HG03045 (cell line): Measurements from ENCODE around the gene CROT.
A peak's percentile ranks its signal among the peaks of the same experiment; 100 is the strongest.

ENCODE experiments used
- ATAC-seq: cut with Tn5 transposase; IDR thresholded peaks from one replicate; pipeline ENCODE4 v1.9.1; 2021; ENCODE audit warnings: mild to moderate bottlenecking, moderate library complexity; ENCODE audit not compliant: unreplicated experiment

The CROT gene

DNA sequence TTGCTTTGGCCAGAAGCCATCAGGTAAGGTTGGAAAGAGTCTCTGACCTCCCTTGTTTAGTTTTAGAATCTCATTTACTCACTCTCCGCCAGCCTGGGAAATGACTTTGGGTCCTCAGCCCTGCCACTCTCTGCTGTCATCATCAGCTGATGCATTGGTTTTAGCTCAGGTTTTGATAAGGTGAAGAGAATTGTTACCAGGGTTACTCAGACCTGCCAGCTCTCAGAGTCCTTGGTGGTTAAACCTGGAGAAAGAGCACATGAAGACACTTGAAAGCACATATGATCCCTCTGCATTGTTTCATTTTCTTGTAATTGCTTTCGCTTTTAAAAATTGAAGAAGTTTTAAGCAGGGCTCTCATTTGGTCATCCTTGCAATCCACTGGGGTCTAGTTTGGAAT lies 4.0 kb upstream of the CROT start:
- no peak for ATAC-seq

DNA sequence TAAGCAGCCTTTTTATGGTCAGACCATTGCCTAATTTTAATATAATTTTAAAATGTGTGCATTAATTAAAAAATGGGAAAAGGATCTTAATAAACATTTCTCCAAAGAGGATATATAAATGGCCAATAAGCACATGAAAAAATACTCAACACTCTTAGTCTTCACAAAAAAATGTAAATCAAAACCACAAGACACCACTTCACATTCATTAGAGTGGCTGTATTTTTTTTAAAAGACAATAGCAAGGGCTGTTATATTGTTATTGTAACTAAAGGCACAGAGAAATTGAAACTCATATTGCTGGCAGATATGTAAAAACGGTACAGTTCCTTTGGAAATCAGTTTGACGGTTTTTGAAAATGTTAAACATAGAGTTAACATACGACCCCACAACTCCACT lies 3.2 kb upstream of the CROT start:
- no peak for ATAC-seq

DNA sequence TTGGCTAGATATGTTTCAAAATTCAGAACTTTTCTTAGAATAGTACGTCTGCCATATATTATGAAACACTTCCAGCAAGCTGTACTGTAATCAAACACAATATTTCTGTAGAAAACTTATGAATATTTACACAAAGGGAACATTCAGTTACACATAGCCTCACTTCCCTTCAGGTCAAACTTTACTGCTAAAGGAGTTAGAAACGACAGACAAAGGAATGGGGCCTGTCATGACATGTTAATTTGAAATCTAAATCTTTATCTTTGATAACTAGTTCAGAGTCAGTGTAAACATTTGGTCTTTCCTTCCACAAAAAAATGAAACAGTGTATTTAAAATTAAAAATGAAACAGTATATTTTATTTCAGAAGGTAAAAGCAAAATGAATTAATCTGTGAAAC lies 1.0 kb upstream of the CROT start:
- no peak for ATAC-seq

DNA sequence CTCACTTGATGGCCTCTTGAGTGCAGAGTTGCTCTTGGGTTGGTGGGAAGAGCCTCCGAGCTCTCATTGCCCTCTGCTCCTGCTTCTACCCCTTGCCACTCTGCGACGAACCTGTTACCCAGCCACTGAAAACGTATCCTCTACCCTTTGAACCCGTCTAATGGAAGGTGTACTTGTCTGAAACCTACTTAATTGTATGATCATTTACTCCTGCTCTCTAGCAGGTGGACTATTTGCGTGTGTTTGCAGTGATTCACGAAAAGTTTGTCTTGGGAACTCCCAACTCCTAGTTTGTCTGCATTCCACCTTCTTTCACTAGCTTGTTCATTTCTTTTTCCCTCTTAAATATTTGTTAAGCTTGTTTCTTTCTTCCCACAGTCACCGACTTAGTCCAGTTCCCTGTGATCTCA lies 503 bp downstream of the CROT start:
- peak; percentile 2 for ATAC-seq

DNA sequence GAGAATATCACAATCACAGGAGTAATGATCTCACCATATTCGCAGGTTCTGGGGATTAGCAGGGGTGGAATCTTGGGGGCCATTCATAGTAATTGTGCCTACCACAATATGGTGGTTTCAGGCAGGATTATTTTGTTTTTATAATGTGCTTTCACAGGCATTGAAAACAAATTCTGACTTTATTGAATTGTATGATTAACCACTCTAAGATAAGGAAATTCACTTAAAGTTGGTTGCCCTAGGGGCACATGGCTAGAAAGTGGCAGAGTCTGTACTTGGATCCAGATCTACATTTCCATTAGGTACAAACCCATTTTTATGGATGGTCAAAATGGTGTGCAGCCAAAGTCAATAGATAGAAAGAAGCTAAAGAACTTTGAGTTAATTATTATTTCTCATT lies 1.7 kb downstream of the CROT start:
- ATAC-seq: no peak

DNA sequence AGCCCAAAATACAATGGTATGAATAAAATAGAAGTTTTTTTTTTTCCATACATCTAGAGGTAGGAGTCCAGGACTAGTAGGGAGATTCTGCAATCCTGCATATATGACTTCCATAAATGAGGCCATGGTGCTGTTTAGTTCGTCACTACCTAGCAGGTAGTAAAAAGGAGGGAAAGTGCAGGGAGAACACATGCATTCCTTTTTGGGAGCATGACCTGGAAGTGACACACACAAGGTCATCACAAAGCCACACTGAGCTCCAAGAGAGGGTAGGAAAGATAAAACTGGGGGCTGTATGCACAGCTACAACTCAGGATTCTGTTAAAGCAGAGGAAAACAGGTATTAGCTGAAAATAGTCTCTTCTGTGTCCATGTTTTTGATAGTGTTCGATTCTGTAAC lies 2.2 kb downstream of the CROT start:
- no peak for ATAC-seq

DNA sequence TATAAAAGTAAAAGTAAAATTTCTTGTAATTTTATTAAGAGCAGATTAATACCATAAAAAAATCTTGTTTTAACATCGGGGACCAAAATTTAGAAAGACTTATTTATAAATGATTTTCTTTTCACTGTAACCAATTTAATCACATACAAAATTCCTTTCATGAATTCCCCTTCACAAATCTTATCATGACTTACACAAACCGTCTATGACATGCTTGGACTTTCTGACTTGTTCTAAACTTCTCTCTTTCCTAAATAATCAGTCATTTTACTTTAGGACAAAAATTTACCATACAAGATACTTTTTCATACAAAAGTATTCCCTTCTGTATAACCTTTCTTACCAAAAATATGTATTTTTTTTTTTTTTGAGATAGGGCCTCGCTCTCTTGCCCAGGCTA lies 9.3 kb downstream of the CROT start:
- no peak for ATAC-seq

DNA sequence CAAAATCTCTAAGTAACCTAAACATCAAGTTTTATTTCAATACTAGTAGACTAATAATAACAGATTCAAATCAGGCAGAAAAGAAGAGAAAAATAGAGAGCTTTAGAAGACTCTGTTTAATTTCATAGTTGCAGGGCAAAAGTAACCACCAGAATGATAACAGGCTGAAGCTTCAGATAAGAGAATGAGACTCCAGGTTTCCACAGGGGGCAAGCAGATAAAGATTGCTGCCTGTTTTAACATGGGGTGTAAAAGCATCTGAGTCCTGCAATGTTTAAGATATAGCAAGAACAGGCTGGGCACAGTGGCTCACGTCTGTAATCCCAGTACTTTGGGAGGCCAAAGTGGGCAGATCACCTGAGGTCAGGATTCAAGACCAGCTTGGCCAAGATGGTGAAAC lies 11.0 kb downstream of the CROT start:
- no peak for ATAC-seq

DNA sequence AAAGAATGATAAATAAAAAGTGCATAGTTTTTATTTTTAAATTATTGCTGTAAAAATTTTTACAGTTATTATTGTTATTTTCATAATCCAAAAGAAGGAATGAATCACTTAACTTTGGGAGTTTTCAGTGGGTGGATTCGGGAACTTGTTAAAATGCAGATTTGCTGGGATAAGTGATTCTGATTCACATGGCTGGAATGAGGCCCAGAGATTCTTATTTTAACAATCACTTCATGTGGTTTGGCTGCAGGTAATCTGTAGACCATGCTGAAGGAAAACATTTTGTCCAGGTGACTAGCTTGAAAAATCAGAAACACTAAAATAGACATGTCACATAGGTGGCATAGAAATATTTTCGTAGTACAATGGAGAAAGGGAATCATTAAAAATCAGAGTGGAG lies 13.9 kb downstream of the CROT start:
- no peak for ATAC-seq

DNA sequence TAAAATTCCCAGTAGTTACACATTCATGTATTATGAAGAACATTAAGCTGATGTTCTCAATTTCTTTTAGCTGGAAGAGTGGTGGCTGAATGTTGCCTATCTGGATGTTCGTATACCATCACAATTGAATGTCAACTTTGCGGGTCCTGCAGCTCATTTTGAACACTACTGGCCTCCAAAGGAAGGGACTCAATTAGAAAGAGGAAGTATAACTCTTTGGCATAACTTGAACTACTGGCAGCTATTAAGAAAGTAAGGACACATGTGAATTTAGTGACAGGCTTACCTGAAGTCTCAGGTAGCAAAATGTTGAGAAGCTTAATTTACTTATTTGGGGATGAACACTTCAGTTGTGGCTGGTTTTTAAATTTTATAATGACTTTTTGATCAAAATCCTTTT lies 15.9 kb downstream of the CROT start:
- ATAC-seq: no peak

DNA sequence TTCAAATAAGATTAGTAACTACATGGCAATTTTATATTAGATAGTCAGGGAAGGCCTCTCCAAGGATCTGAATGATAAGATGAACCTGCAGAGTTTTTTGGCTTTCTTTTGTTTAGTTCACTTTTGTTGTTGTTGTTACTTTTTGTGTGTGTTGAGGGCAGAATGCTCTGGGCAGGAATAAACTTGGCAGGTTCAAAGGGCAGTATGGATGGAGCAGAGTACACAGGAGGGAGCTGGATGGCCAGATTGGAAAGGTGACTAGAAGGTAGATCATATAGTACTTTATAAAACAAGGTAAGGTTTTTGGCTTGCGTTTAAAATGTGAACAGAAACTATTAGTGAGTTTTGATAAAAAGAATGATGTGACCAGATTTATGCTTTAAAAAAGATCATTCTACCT lies 17.9 kb downstream of the CROT start:
- no peak for ATAC-seq

DNA sequence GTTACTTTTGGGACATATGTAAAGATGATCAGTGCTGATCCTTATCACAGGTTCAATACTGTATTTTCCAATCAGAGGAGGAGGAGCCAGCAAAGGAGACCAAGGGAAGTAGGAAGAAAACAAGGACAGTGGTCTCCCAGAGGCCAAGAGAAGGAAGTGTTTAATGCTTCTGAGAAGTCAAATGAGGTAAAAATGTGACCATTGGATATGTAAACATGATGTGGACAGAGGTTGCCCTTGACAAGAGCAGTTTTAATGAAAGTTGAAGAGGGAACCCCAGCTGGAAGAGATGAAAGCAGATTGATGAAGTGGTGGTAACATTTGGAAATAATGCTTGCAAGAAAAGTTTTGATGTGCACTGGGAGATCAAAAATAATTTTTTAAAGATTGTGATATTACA lies 18.8 kb downstream of the CROT start:
- ATAC-seq: no peak

DNA sequence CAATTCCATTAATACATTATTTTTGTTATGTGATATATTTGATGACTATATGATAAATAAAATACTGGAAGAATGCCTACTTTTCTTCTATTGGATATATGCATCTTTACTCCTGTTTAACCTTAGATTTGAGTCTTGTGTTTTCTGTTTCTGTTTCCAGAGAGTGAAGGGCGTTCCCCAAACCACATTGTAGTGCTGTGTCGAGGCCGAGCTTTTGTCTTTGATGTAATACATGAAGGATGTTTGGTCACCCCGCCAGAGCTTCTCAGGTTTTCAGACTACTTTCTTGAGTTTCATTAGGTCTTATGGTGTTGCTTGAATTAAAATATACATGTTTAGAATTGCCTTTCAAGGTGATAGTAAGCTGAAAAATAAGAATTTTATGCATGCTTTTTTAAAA lies 23.8 kb downstream of the CROT start:
- ATAC-seq: no peak

DNA sequence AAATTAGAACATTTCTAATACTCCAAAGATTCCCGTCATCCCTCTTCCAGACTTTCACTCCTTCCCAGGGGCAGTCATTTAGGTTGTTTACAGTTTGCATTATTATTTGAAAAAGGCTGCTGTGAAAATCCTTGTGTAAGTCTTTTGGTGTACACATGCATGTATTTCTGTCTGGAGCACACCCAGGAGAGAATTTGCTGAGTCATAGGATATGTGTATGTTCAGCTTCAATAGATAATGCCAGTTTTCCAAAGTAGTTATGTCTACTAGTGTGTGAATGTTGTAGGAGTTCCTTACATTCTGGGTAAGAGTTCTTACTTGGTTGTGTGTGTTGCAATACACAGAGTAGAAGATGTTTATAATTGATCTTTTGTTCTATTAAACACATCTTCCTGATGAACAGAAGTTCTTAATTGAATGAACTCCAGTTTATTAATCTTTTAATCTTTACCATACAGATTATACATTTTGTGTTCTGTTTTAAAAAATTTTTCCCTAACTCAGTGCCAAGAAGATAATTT lies 25.3 kb downstream of the CROT start:
- no peak for ATAC-seq

DNA sequence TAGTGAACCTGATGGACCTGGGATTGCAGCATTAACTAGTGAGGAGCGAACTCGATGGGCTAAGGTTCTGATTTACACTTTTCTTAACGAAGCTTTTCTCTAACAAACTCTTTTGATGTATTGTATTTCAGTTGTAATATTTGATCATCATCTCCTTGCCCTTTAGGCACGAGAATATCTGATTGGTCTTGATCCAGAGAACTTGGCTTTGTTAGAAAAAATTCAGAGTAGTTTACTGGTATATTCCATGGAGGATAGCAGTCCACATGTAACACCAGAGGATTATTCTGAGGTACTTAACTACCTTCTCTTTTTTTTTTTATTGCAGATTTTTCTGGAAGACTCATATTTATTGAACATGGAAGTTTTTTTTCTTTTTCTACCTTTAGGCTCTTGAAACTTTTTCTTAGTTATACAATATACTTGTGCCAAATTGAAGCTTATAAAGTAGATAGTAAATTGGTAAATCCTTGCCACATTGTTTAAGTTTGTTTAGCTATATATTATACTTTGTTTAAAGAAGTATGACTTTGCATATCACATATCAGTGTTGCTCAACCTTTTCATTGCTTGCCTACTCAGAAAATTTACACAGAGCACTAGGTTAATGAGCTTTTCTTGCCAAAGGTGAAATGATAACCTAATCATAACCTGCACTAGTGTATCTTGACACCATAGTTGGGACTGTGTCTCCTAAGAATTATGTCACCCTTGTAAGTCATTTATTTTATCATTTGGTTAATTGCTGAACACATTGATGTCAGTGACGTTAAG lies 30.4 kb downstream of the CROT start:
- no peak for ATAC-seq

DNA sequence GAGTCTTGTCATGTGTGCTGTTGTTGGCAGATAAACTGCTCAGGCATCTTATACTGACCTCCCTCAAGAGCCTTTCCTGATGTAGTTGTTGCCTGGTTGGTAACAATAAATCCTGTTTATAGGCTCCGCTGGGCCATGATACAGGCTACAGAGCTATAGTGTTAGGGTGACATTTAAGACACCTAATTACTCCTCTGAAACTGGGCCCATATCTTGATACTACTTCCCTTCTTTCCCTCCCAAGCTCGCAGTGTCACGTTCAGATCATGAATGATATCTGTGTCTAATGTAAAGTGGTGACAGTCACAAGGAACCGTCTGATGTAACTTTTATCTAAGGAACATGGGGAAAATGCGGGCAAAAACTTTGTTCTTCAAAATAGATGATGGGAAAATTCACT lies 35.4 kb downstream of the CROT start:
- no peak for ATAC-seq

DNA sequence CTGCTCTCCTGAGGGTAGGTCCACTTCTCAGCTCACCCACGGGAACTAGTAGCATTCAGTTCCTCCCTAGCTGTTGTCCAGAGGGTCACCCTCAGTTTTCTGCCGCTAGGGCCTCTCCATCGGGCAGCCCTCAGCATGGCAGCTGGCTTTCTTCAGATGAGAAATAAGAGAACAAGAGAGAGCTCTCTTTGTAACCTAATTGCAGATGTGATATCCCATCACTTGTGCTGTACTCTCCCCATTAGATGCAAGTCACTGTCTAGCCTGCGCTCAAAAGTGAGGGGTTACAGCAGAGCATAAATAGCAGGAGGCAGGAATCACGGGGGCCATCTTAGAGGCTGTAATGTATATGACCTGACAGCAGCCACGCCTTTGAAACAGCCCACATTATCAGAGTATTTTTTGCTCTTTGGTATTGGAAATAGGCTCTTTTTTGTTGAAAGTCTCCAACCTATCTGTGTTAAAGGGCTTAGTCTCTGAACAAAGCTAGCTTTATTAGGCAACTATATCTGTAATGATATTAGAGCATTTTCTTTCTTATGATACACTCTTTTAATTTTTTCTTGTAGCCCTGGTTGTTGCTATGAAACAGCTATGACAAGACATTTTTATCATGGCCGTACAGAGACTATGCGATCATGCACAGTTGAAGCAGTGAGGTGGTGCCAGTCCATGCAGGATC lies 45.7 kb downstream of the CROT start:
- ATAC-seq: no peak

DNA sequence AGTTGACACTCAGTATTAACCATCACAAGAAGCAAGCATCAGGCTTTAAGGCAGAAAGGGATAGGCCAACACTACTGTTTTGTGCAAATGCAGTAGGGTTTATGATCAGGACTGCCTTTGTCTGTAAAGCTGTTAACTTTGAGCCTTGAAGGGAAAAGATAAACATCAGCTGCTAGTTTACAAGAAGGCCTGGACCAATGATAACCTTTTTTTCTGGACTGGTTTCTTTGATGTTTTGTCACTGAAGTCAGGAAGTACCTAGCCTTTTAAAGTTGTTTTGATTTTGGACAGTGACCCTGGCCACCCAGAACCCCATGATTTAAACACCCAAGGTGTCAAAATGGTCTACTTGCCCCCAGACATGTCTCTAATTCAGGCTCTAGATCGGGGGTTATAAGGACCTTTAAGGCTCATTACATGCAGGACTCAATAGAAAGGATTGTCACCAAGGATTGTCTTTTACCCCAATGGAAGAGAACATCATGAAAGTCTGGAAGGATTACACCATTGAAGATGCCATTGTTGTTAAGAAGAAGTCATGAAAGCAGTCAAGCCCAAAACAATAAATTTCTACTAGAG lies 50.1 kb downstream of the CROT start:
- ATAC-seq: no peak

DNA sequence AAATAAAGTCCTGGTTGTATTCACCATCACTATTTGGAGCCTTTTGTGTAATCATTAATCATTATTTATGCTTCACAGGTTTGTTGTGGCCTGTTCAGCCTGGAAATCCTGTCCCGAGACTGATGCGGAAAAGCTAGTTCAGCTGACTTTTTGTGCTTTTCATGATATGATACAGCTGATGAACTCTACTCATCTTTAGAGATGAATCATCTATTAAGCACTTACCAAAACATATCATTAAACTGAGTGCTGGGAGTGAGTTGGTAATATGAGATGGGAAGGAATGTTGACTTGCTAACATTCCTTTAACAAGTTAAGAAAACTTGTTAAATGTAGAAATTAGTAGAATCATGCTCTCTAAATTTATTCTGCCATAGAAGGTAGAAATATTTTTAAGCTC lies 53.0 kb downstream of the CROT start:
- ATAC-seq: no peak

DNA sequence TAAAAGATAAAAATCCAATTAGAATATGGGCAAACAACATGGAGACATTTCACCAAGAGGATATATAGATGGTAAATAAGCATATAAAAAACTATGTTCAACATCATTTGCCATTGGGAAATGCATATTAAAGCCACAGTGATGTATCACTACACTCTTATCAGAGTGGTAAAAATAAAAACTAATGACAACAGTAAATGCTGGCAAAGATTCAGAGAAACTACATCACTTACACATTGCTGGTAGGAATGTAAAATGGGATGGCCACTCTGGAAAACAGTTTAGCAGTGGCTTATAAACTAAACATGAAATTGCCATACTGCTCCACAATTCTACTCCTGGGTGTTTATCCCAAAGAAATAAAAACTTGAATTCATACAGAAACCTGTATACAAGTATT lies 59.2 kb downstream of the CROT start:
- no peak for ATAC-seq

DNA sequence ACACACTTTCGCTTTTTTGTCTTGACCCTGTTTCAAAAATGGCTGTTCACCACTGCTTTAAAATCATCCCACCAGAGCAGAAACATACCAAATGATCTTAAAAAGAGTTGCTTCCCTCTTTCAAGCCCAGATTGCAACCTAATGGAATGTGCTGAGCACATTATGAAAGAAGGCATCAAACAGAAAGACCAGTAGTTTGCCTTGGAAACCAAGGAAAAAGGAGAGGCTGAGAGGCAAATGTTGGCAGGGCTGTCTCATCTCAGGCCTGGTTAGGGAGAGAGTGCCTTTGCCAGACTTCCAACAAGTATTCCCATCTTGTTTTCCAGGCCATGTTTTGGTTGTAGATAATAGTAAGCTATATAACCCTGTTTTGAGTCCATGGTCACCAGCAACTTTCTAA lies 65.7 kb downstream of the CROT start:
- ATAC-seq: no peak

DNA sequence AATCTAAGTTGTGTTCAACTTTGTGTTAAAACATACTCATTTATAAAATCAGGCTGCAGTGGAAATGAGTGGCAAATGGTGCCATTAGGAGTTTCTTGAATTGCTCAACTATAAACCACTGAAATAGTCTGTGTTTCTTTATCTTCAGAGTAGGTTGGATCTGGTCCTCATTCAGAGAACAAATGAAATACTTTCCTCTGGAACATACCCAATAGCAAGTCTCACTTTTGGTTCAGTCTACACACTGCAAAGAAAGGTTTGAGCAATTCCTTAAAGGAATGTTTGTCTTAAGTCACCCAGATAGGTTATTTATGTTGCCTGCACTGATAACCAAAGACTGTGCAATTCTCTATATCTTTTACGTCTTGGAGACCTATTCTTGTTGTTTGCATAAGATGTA lies 67.6 kb downstream of the CROT start:
- no peak for ATAC-seq
